IPS DF 19.7 (cell line): ENCODE results near the gene PSMB11.
"Not testable (repeated sequence)": the region's sequence is repeated elsewhere in the genome, so short reads cannot be mapped to it uniquely, and the experiment has no call there.

Source experiments
- DNase-seq: peaks from one replicate; pipeline ENCODE4 v3.0.0-alpha.2; 2013; ENCODE audit warnings: low read depth, low spot score

Gene PSMB11, protein sequence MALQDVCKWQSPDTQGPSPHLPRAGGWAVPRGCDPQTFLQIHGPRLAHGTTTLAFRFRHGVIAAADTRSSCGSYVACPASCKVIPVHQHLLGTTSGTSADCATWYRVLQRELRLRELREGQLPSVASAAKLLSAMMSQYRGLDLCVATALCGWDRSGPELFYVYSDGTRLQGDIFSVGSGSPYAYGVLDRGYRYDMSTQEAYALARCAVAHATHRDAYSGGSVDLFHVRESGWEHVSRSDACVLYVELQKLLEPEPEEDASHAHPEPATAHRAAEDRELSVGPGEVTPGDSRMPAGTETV

GRCh38 chr14:23042162-23042965, at the start of gene PSMB11:
Gene PSMB11, plus strand, starts transcription at chr14:23042212. Its CDS starts 14 bp downstream, at chr14:23042226.
- DNase-seq, result no peak

GRCh38 chr14:22993517-22993916, 48.5 kb upstream of the PSMB11 start:
- no peak for DNase-seq

DNA sequence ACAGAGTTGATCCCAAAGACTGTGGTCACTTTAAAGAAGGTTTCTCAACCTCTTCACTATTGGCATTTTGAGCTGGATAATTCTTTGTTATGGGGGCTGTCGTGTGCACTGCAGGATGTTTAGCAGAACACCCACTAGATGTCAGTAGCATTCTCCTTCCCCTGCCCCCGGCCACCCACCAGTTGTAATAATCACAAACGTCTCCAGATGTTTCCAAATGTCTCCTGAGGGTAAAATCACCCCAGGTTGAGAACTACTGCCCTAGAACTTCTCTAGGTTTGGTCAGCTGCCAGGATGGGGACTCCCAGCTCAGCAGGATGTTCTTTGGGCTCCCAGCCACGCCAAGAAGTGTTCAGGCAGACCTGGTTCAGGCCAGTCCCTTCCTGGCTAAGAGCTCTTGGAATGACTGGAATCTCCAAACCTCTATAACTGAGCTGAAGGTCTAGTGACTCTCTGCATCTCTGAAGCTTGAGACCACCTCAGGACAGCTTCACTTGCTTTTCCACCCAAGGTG, 47.2 kb upstream of the PSMB11 start:
- DNase-seq, result no peak

- DNase-seq, result no peak
Measured at GRCh38 chr14:22995889-22996625, 46.0 kb upstream of the PSMB11 start.

DNA sequence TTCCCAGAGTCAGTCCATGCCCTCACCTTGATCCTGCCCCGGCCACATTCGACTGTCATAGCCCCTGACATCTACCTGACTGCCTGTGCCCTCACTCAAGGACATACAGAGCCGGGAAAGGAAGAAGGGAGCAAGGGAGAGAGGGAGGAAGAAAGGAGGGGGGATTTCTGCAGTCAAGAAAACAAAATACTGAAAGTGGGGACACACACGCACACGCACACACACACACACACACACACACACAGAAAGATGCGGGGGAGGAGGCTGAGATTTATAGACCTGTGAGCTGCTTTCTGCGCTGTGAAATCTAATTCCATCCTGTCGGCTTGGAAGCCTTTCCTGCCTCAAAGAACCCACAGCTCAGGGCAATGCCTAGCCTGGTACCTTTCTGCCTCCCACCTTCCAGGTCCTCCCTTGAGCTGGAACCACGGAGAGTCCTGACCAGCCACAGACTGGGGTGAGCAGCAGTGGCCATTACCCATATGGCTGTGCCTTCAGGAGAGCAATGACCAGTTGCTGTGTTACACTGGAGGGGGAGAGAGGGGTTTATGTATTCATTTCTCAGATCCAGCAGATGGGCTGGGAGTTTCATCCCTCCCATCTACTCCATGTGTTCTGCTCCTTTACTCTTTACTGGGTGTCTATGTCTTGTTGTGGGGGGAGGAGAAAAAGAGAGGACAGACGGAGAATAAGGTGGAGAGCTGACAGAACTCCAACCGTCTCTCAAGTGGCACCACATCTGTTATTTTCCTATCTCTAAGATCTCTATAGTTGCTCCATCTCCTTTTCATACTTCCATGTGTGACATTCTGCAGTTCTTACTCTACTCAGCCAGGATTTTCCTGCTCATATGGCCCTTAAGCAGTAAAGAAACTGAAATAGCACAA, 45.0 kb upstream of the PSMB11 start:
- no peak for DNase-seq

DNA sequence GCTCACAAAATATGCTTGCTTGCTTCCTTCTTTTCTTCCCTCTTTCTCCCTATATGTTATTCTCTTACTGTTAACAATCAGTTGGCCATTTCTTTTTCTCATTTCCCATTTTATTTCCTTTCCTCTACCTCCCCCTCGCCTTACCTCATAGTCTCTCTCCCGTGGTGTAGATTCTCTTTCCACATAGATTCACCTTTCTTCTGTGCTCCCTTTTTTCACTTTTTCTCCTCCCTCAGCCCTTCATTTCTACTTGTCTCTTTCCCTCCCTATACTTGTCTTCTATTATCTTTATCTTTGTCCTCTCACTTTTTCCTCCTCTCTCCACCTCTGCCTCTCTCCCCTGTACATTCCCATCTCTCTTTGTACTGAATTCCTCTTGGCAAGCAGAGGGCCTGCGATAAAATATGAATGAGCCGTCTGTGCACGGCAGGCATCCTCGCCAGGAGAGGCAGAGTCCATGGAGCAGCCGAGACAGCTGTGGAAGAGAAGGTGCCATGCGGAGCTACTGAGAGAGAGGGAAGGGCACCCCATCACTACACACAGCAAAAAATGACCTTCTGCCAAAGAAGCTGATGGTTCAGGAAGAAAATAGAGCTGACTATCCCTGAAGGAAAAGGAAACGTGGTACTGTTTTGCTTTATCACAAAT, 44.2 kb upstream of the PSMB11 start:
- no peak for DNase-seq

DNA sequence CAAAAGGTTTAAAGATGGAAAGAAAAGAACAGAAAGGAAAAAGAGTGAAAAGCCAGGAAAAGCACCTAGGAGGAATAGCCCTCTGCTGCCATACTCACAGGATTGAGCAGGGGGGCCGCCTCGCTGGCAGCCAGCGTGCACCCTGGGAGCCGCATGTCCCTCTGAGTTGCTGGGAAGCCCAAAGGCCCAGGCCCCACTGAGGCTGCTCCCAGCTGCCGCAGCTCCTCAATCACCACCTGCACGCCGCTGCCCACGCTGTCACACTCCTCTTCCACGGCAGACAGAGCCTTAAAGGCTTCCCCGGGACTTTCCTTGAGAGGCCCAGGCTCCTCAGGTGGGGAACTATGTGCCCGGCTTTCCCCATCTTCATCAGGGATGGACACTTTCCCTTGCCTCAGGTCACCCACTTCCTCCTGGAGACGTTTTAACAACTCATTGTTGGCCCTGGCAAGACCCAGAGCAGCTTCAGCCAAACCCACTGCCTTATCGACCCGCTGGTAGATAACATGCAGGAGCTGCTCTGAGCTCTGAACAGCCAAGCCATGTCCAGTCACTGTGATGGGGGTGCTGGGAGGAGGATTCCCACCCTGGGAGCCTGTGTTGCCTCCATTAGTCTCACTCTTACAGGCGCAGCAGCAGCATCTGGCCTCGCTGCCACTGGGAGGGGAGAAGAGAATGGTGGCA, 43.5 kb upstream of the PSMB11 start:
- no peak for DNase-seq

- no peak for DNase-seq
Measured at GRCh38 chr14:23000860-23001259, 41.2 kb upstream of the PSMB11 start.

- DNase-seq, result no peak
Measured at GRCh38 chr14:23002592-23002991, 39.4 kb upstream of the PSMB11 start.

- not testable (repeated sequence) for DNase-seq
Measured at GRCh38 chr14:23004274-23004673, 37.7 kb upstream of the PSMB11 start.

GRCh38 chr14:23005451-23006187, 36.4 kb upstream of the PSMB11 start:
- DNase-seq, result no peak

DNA sequence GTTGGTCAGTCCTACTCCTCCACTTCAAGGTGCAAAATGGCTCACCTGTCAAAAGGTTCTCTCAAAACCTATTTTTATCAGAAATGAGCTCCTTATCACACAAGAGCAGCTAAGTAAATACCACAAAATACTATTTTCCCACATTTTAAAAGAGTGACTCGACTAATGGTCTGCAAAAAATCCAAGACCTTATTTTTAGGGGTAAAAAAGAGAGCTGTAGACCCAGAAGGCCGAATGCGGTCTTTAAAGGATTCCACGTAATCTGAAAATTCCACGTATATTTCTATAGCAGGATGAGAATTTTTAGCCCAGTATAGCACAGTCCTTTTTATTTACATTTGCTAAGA, 35.9 kb upstream of the PSMB11 start:
- DNase-seq, result no peak

DNA sequence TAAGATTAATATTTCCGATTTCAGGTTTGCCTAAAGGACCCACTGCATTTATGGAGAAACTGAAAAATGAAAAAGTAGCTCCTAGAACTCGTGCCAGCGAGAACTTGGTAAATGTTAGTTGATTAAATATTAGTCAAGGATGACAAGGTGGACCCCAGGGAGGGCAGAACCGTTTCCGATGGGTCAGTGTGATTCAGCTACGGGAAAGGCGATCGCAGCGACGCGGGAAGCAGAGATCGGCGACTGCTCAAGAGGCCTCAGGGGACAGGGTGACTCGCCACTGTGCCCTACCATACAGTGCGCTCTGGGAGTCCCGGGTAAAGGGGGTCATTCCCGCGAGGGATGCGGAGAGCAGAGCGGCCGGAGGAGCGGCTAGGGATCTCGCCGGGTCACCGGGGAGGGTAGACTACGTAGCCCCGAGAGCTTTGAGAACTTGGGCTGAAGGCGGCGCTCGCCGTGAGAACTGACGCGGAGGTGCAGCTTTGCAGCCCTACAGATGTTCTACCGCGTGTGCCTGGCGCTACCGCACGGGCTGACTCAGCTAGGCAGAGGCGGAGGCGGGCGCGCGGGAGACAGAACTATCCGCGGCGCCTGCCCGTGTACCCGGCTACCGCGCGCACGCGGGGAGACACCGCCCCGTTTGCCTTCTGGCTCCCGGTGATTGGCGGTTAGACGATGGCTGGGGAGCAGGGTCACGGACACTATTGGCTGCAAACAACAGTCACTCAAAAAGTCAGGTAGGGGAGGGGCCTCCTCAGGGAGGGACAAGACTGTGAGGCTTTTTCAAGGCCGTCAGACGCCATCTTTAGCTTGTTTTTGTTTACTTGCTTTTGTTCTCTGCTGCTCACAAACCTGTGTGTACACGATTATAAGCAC, 35.2 kb upstream of the PSMB11 start:
- peak; percentile 93 for DNase-seq

GRCh38 chr14:23008831-23009230, 33.2 kb upstream of the PSMB11 start:
- DNase-seq, result no peak

DNA sequence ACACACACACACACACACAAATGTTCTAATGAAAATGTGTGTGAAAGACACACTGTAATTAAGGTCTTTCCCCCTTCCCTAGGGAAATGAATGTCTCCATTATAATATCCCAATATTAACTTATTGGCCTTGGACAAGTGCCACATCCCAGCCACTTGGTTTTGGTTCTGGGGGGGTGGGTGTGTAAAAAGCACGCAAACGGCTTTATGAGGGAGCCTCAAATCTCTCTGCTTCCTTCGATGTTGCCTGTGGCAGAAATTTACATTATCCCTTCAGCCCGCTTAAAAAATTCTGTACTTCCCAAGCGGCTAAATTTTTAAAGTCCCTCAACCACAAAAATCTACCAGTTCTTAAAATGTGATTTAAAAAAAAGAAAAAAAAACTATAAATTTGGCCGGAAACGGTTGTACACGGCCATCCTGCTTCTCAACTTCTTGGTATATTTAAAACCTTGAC, 32.5 kb upstream of the PSMB11 start:
- DNase-seq, result no peak

DNA sequence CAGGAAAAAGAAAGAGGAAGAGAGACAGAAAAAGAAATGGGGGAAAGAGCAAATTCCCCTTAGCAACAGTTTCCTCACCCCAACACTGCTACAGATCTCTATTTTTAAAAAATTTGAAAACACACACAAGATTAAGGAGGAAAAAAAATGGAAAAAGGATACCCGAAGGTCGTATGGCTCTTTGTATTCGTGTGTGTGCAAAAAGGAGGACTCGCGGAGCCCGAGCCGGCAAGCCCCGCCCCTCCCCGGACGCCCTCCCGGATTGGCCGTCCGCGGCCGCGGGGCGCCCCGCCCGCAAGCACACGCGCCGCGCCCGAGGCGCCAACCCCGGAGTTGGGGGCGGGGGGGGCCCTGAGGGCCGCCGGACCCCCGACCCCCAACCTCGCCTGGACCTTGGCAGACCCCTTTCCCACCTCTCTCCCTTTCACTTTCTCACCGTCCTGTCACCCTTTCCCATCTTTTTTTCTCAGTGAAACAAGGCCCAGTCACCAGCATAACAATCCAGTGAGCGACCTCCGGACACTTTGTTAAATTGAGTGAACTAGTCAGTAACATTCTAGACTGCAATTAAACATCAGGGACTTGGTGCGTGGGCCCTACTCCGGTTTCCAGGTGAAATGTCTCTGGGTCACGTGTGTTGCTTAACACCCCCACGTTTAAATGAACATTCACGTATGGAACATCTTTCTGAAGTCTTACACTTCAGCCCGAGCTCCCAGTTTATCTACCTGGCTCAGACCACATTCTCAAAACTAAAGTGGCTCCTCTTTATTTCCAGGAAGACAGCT, 31.9 kb upstream of the PSMB11 start, which contains the start of gene C14orf93:
TSS of gene C14orf93 (minus strand) at position 205 of the 788 bp plus-strand sequence. CDS start 11,120 bp downstream, outside the sequence.
- DNase-seq, result no peak

GRCh38 chr14:23013054-23013748, 28.8 kb upstream of the PSMB11 start:
- DNase-seq, result no peak
